ENCODE data around the gene RNASEL.

- TF ChIP-seq POLR2A (IDR thresholded peaks at IDR 0.05) = no peak
- TF ChIP-seq, protein P1, sequence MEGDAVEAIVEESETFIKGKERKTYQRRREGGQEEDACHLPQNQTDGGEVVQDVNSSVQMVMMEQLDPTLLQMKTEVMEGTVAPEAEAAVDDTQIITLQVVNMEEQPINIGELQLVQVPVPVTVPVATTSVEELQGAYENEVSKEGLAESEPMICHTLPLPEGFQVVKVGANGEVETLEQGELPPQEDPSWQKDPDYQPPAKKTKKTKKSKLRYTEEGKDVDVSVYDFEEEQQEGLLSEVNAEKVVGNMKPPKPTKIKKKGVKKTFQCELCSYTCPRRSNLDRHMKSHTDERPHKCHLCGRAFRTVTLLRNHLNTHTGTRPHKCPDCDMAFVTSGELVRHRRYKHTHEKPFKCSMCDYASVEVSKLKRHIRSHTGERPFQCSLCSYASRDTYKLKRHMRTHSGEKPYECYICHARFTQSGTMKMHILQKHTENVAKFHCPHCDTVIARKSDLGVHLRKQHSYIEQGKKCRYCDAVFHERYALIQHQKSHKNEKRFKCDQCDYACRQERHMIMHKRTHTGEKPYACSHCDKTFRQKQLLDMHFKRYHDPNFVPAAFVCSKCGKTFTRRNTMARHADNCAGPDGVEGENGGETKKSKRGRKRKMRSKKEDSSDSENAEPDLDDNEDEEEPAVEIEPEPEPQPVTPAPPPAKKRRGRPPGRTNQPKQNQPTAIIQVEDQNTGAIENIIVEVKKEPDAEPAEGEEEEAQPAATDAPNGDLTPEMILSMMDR (IDR thresholded peaks at IDR 0.05) = no peak
Measured at GRCh38 chr1:182556279-182556678, 32.8 kb downstream of the RNASEL start.

All from body of pancreas (tissue), 4 donors.